Coronary artery (tissue), 2 donors: ENCODE measurements around the gene SCG5.

Experiments used
- DNase-seq: peaks from one replicate; pipeline ENCODE4 v3.0.0-alpha.2; 2017; ENCODE audit warnings: low spot score
- H3K27ac ChIP-seq, 2 donors: fragments of 200-600 bp; sonication (generic); one replicate each; pipeline ENCODE4 v1.5.1; 2016 to 2019
- H3K4me3 ChIP-seq: fragments of 200-600 bp; sonication (generic); 2 replicates; pipeline ENCODE4 v1.5.1; 2016; ENCODE audit warnings: mild to moderate bottlenecking, moderate library complexity
- TF ChIP-seq, protein P1 (sequence below): fragments of 200-600 bp; sonication (generic); IDR thresholded peaks from one replicate; pipeline ENCODE4 v1.5.1; 2019; ENCODE audit warnings: antibody characterized with exemption

Gene SCG5

DNA sequence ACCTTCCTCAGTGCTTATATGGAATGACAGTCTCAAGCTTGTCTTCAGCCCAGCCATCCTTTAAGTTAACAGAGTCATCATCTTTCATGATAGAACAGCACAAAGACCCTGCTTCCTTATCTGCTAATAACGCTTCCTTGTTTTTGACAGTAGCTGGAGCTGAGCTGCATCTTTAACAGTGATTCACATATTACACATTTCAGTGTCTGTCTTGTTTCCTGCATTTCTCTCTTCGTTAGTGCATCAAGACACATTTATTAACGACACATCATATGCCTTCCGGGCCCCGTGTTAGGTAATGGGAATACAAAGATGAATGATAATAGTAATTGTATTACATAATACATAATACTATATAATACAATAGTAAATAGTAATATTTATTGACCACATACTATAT, 46.0 kb downstream of the SCG5 start:
- TF ChIP-seq, protein P1, sequence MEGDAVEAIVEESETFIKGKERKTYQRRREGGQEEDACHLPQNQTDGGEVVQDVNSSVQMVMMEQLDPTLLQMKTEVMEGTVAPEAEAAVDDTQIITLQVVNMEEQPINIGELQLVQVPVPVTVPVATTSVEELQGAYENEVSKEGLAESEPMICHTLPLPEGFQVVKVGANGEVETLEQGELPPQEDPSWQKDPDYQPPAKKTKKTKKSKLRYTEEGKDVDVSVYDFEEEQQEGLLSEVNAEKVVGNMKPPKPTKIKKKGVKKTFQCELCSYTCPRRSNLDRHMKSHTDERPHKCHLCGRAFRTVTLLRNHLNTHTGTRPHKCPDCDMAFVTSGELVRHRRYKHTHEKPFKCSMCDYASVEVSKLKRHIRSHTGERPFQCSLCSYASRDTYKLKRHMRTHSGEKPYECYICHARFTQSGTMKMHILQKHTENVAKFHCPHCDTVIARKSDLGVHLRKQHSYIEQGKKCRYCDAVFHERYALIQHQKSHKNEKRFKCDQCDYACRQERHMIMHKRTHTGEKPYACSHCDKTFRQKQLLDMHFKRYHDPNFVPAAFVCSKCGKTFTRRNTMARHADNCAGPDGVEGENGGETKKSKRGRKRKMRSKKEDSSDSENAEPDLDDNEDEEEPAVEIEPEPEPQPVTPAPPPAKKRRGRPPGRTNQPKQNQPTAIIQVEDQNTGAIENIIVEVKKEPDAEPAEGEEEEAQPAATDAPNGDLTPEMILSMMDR = no peak
- H3K4me3 ChIP-seq = no peak overlapping the region
- no peak for DNase-seq
- no peak overlapping the region for H3K27ac ChIP-seq

- Histone ChIP-seq H3K27ac (no peak overlapping the region), H3K4me3 (no peak overlapping the region)
- TF ChIP-seq, protein P1 = no peak
- DNase-seq = no peak
Measured at GRCh38 chr15:32688151-32688639, 46.7 kb downstream of the SCG5 start.

DNA sequence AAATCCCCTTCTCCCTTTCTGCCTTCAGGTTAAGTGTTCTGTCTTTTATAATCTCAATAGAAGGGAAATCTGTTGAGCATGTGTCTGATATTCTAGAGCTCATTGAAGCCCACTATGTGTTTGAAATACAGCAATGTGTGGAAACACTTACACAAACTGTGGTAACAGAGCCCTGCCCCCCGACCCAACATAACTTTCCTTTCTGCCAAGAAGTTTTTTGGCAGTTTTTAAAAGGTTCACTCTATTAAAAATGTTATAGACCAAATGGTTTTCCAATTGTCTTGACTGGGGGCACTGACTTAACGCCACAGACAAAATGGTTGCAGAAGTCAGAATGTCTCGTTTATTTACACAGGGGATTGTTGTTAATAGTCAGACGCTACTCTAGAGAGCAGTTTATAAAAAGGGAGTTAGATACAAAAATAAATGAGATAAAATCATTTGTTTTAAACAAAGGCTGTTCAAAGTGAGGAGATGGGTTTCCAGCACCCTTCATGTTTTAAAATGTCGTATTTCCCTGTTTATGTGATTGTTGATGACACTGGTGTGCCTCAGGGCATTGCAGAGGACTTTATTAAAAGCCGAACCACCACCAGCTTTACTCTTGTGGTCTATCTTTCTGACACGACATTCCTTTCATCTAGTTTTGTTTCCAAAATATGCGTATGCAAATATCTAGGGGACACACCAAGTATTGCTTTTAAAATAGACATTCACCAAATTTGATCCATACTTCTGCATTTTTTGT, 49.6 kb downstream of the SCG5 start:
- no peak overlapping the region for H3K27ac ChIP-seq
- DNase-seq = no peak
- TF ChIP-seq, protein P1 = no peak
- no peak overlapping the region for H3K4me3 ChIP-seq

- H3K27ac ChIP-seq = no peak overlapping the region
Measured at GRCh38 chr15:32691689-32692038, 50.2 kb downstream of the SCG5 start.

GRCh38 chr15:32692286-32692685, 50.8 kb downstream of the SCG5 start:
- Histone ChIP-seq H3K4me3 (no peak overlapping the region), H3K27ac (no peak overlapping the region)
- DNase-seq = no peak
- TF ChIP-seq, protein P1 = no peak

More at GRCh38 chr15:32691689-32692038, 50.2 kb downstream of the SCG5 start:
- DNase-seq = no peak
- no peak overlapping the region for H3K4me3 ChIP-seq
- TF ChIP-seq, protein P1 = no peak

GRCh38 chr15:32694222-32694983, 52.9 kb downstream of the SCG5 start:
- DNase-seq = no peak
- H3K27ac ChIP-seq = no peak overlapping the region
- H3K4me3 ChIP-seq = no peak overlapping the region
- TF ChIP-seq, protein P1 = no peak
